HG03039 (cell line): ENCODE measurements around the gene CDH23.

Experiments
- ATAC-seq: cut with Tn5 transposase; IDR thresholded peaks from one replicate; pipeline ENCODE4 v1.9.1; 2021; ENCODE audit warnings: mild to moderate bottlenecking, moderate library complexity; ENCODE audit not compliant: unreplicated experiment

Gene CDH23

GRCh38 chr10:71761541-71762113 is 364.9 kb downstream of the CDH23 start:
- no peak for ATAC-seq

DNA sequence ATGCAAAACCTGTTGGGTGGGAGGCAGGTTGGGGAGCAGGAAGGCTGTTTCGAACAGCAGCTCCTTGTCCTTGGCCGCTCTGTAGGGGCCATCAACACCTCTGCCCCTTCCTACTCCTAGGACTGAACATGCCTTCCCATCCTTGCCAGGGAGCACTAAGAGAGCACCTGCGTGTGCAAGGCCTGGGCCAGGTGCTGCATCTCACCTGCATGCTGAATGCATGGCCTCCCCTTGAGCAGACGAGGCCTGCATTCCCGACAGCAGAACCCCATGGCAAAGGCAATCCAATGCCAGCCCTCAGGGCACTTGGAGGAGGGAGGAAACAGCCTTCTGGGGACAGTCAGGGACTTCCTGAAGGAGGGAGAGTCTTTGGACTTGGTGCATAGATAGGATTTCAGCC is 365.6 kb downstream of the CDH23 start:
- no peak for ATAC-seq

DNA sequence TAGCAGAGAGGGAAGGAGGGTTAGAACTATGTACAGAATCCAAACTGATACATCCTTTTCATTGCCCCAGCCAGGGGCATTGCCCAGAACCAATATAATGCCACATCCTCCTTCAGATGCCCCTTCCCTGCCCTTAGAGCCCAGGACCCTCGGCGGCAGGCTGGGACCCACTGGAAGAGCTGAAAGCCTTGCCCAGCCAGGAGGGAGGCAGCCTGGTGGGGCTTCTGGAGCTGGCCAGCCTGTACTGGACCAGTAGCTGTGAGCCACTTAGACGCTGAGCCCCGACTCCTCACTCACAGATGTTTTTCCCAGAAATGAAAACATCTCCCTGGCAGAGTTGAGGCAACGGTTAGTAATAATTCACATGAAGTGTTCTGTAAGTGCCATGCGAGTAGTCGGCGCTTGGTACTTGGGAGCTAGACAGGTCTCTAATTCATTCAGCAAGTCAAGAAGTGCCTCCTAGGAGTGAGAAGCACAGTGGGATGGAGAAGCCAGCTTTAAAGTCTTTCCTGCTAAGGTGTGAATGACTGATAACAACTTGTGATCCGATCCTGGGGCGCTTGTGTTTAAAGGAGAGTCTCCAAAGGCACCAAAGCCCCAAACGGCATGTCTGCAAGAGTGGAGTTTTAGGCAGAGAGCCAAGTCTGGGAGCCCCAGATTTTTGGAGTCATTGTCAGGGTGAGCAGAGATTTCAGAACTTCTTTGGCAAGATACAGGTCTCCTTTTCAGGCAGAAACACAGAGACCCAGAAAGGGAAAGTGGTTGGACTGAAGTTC is 366.8 kb downstream of the CDH23 start:
- no peak for ATAC-seq

- ATAC-seq, result no peak
Measured at GRCh38 chr10:71765176-71765904, 368.6 kb downstream of the CDH23 start.

DNA sequence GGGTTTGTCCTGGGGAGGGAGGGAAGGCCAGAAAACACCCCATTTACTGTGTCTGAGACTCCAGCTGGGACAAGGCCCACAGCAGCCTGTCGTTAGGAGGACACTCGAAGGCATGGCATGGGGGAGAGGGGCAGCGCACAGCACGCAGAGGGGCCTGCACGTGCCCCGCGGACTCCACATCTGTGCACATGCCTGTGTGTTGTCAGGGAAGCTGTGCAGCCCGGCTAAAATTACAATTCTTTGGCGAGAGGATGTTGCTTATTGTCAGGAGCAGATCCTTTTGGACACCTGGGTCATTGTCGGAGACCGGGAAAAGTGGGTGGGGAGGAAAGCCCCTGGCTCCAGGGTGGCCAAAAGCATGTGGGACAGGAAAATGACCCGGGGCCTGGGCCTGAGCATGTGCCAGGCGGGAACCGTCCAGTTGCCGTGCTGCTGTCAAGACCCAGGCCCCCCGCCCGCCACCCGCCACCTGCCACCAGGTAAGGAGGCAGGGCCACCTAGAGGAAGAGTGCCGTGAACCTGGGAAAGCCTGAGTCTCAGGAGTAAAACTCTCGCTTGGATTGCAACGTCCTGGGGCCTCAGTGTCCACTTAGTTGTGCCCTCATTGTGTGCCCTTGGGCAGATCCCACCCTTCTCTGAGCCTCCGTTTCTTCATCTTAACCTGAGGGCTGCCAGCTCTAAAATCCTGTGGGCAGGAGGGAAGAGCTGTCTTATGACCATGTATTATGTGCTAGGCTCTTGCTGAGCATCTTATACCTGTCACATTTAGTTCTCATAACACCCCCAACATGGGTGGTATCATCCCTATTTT is 369.4 kb downstream of the CDH23 start:
- ATAC-seq, result no peak

DNA sequence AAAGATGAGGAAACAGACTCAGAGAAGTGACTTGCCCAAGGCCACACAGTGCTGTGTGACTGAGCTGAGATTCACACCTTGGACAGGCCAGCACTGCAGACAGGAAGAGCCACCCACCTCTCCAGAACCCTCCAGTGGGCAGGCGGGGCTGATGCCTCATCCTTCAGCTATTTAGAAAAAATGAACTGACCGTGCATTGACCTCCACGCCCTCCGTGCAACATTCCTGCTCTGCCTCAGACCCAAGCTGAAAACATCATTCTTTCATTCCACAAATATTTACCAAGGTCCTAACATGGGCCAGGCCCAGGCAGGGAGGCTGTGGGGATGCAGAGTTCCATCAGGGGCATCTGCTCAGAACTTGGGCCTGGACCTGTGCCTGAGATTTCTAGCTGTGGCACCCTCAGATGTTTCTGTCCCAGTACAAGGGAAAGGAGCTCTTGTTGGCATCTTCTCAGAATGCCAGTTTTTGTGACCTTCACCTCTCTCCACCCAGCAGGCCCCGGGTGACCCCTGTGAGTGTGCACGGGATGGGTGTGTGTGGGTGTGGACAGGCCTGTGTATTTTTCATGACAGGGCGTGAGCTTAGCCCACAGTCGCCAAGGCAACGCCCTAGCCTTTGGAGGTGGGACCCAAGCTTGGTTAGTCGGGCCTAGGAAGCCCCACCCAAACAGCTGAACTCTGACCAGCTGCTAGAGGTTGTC is 370.1 kb downstream of the CDH23 start:
- ATAC-seq, result no peak

GRCh38 chr10:71767420-71768035 is 370.8 kb downstream of the CDH23 start:
- no peak for ATAC-seq

GRCh38 chr10:71769279-71769823 is 372.6 kb downstream of the CDH23 start:
- no peak for ATAC-seq

- no peak for ATAC-seq
Measured at GRCh38 chr10:71770255-71770654, 373.5 kb downstream of the CDH23 start.

DNA sequence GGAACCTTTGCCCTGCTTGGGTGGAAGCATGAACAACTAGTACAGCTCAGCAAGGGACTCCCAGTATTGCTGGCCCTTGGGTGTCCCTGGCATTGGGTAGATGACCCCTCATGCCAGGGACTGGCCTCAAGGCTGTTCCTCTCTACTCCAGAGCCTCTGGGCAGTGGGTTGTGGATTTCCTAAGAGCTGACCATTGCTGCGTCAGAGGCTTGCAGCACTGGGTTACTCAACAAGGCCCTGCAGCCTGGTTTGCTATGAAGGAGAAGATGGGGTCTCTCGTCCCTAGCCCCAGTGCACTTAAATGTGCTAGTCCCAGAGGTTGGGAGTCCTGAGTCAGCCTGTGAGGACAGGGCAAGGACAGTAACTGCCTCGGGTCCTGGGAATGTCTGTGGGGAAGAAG is 374.1 kb downstream of the CDH23 start:
- no peak for ATAC-seq

GRCh38 chr10:71771204-71771603 is 374.5 kb downstream of the CDH23 start:
- no peak for ATAC-seq

GRCh38 chr10:71771821-71772617 is 375.3 kb downstream of the CDH23 start:
- ATAC-seq, result no peak

DNA sequence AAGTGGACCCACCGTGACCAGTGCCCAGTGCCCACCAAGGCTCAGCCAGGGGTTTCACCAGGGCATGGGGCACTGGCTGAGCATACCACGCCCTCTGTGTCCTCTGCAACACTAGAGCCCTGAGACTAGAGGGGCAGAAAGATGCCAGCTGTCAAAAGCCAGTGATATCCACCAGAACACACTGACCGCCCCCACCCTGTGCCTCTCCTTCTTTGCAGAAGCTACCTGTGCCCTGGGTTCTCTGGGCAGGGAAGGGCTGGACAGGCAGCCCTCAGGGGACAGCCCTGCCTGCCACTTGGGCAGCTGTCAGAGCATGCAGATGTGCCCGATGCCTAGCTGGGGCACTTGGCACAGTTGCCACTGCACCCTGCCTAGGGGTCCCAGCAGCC is 376.1 kb downstream of the CDH23 start:
- no peak for ATAC-seq

- peak; percentile 45 for ATAC-seq
Measured at GRCh38 chr10:71773221-71773971, 376.7 kb downstream of the CDH23 start, which contains the start of gene VSIR. Gene VSIR, minus strand, starts transcription at chr10:71773520. Its CDS starts 81 bp downstream, at chr10:71773439.

GRCh38 chr10:71774916-71775702 is 378.4 kb downstream of the CDH23 start:
- no peak for ATAC-seq

GRCh38 chr10:71776481-71776925 is 379.8 kb downstream of the CDH23 start:
- ATAC-seq, result no peak

DNA sequence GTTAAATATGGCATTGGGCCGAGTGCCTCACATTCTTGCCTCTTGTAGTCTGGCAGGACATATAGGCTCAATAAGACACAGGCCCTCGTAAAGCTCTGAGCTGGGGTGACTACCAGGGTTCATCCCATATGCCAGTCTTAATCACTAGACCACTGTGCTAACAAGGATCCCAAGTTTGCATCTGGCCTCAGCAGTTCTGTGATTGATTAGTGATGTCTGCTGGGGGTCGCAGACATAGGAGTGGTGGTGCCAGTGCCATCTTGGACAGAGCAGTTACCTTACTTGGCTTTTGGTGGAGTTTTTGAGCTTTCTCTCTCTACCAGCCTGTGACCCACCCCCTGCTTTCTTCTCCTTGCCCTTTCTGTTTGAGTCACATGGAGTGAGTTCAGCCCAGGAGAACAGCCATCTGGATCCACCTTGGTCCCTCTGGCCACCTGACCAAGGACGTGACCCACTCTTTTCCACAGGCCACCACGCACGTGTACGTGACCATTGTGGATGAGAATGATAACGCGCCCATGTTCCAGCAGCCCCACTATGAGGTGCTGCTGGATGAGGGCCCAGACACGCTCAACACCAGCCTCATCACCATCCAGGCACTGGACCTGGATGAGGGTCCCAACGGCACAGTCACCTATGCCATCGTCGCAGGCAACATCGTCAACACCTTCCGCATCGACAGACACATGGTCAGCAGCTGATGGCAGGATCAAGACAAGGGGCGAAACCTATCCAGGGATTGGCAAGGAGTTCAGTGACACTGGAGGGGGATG is 380.7 kb downstream of the CDH23 start:
- ATAC-seq, result no peak
